Measurements from ENCODE around the gene CCDC80.
"Not testable (repeated sequence)": the region's sequence is repeated elsewhere in the genome, so short reads cannot be mapped to it uniquely, and the experiment has no call there.

Gene CCDC80

GRCh38 chr3:112583105-112583504 is 57.8 kb downstream of the CCDC80 start:
- DNase-seq (ENCODE audit: low read depth): no peak

GRCh38 chr3:112582244-112582874 is 58.6 kb downstream of the CCDC80 start:
- peak; percentile 63 for DNase-seq (ENCODE audit: low read depth)

DNA sequence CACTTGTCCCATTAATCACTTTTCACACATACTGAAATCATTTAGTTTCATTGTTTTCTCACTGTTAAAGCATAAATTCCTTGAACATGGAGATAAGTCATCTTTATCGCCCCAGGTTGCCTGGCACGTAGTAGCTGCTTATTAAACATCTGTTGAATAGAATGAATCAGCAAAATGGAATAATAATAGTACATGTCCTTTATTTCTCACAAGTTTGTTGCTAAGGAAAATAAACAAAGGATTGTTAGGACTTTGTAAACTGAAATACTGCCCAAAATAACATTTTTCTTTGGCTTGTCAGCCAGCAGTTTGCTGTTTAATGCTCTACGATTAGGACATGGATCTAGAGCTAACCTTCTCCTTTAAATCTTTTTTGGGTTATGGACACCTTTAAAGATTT is 61.2 kb downstream of the CCDC80 start:
- DNase-seq (ENCODE audit: low read depth): no peak

- no peak for DNase-seq (ENCODE audit: low read depth)
Measured at GRCh38 chr3:112579232-112579631, 61.7 kb downstream of the CCDC80 start.

DNA sequence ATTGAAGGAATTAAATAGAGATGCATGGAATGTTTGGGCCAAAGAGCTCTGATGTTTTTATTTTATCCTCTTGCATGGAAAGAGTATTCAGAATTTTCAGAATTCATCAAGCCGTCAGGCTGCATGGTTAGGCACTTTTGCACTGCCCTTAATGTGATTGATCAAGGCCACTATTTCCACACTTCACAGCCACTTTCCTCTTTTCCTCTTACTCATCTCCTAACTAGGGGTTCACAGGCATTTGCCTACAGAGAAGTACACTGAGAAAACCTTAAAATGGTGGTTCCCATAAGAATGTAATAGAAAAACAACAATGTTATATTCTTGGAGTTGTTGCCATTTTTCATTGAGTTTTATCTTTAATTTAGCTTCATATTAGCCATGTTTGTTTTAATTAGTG is 68.2 kb downstream of the CCDC80 start:
- DNase-seq (ENCODE audit: low read depth): no peak

GRCh38 chr3:112569265-112569664 is 71.7 kb downstream of the CCDC80 start:
- DNase-seq (ENCODE audit: low read depth): no peak

- DNase-seq (ENCODE audit: low read depth): no peak
Measured at GRCh38 chr3:112568642-112569041, 72.3 kb downstream of the CCDC80 start.

GRCh38 chr3:112564940-112565305 is 76.0 kb downstream of the CCDC80 start:
- no peak for DNase-seq (ENCODE audit: low read depth)

DNA sequence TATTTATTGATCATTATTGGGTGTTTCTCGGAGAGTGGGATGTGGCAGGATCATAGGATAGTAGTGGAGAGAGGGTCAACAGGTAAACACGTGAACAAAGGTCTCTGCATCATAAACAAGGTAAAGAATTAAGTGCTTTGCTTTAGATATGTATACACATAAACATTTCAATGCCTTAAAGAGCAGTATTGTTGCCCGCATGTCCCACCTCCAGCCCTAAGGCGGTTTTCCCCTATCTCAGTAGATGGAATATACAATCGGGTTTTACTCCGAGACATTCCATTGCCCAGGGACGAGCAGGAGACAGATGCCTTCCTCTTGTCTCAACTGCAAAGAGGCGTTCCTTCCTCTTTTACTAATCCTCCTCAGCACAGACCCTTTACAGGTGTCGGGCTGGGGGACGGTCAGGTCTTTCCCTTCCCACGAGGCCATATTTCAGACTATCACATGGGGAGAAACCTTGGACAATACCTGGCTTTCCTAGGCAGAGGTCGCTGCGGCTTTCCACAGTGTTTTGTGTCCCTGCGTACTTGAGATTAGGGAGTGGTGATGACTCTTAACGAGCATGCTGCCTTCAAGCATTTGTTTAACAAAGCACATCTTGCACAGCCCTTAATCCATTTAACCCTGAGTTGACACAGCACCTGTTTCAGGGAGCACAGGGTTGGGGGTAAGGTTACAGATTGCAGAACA is 76.5 kb downstream of the CCDC80 start:
- DNase-seq (ENCODE audit: low read depth): not testable (repeated sequence)

- DNase-seq (ENCODE audit: low read depth): peak; percentile 94
Measured at GRCh38 chr3:112561734-112562529, 79.0 kb downstream of the CCDC80 start, which contains the start of the genes ATG3 and SLC35A5. Gene ATG3 (minus strand): TSS chr3:112561962. CDS start chr3:112561528, 434 bp downstream. Gene SLC35A5 (plus strand): TSS chr3:112562045. CDS start chr3:112563404, 1,359 bp downstream.

DNA sequence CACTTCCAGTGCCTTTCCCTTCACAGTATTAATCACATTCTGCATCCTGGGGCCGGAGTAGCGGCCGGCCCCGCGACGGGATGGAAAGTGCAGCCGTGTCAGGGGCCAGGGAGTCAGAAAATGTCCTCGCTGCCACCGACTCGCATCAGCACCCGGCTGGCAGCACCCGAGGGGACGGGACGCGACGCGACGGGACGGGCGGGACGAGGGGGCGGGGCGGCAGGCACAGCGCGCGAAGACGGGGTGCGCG is 79.5 kb downstream of the CCDC80 start:
- DNase-seq (ENCODE audit: low read depth): no peak

DNA sequence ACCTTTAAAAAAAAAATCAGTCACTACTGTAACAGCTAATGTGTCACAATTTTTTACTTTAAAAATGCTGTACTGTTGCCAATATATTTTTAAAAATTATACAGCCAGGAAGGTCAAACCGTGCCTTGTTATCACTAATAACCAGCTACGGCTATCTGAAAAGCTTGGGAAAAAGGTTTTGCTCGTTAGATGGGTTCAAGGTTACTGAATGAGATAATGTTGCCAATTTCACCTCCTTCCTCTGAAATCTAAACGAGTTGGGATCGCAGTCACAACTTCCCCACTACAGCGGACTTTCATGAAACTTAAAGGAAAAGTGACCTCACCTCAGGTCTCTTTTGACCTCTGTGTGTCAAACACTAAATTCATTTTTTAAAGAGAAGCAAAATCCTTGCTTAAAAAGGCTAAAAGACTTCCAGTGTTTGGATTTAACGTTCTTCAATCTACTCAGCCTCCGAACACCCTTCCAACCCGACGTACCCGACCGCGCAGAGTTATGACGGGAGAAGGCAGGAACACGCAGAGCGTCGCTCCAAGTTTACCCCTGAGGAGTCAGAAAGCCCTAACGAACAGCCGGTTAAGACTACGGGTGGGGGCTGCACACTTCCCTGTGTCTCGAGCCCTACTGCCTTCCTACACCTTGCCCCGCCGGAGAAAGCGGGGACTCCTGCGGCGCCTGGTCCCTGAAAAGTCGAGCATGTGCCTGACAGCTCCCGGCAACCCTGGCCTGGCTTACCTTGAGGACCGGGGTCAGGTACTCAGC is 80.0 kb downstream of the CCDC80 start:
- DNase-seq (ENCODE audit: low read depth): peak; percentile 54

DNA sequence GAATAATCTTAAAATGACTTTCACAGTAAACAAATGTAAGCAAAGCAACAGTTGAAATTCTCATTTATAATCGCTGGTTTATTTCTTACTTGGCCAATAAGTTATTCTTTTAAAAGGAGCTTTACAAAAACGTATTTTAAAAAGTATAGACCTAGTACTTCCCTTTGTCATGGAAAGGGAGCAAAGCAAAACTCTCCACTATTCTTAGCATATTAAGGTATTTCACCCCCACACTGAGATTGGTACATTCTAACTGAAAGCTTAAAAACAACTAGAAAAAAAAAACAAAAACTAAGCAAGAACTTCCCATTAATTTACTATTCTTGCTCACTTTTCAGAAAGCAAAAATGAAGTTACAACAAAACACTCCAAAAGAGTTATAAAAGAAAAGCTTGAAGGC is 80.6 kb downstream of the CCDC80 start:
- DNase-seq (ENCODE audit: low read depth): no peak

DNA sequence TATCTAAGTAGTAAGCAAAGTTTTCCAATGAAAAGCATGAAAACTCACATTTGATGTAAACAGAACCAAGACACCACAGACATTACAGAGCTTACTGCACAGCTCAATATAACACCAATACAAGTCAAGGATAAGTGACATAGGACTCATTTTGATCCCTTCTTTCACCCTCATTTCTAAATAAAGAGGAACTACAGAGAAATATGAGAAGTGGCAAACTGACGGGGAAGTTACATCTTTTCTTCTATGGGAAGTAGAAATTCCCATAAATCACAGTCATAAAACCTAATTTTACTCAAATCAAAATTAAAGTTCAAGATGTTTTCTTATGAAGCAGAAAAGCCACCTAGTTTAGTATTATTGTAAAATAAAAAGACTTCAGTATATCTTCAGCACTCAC is 83.0 kb downstream of the CCDC80 start:
- no peak for DNase-seq (ENCODE audit: low read depth)

GRCh38 chr3:112555535-112556170 is 85.3 kb downstream of the CCDC80 start:
- no peak for DNase-seq (ENCODE audit: low read depth)

- no peak for DNase-seq (ENCODE audit: low read depth)
Measured at GRCh38 chr3:112550859-112551258, 90.1 kb downstream of the CCDC80 start.

Measured in non-pigmented ciliary epithelial cell (primary cell).